H1 (cell line): Measurements from ENCODE around the gene PHF3. TPM values are rescaled to one million over a fixed set of nuclear protein-coding genes. Genes with fewer than 3 reads are reported as not detected.

Experiments
- CHD2 ChIP-seq: IDR thresholded peaks from 2 replicates; pipeline ENCODE4 v1.6.1; 2012; ENCODE audit warnings: low read length, improper control_type of control experiment
- CTCF ChIP-seq, 3 experiments: IDR thresholded peaks; 1 replicate in 2 of 3; 2 replicates in 1 of 3; pipeline versions ENCODE4 v1.5.1 to v1.6.1; 2011; ENCODE audit warnings: low read length in 3 of 3, mild to moderate bottlenecking in 3 of 3, inconsistent platforms in 2 of 3, low read depth in 1 of 3, moderate library complexity in 1 of 3; ENCODE audit not compliant: insufficient read depth in 1 of 3; ENCODE audit errors: control extremely low read depth in 1 of 3
- E2F6 ChIP-seq: IDR thresholded peaks from 2 replicates; pipeline ENCODE4 v1.6.1; 2012; ENCODE audit warnings: inconsistent platforms
- EZH2 ChIP-seq: fragments of 200-600 bp; sonication (generic); IDR thresholded peaks from 2 replicates; pipeline ENCODE4 v1.7.1; 2012; ENCODE audit warnings: low read depth, mild to moderate bottlenecking, moderate library complexity, low read length, inconsistent platforms; ENCODE audit not compliant: severe bottlenecking
- JUN ChIP-seq: IDR thresholded peaks from 2 replicates; pipeline ENCODE4 v1.6.1; 2011; ENCODE audit warnings: low read depth, mild to moderate bottlenecking, improper control_type of control experiment, low read length
- KDM1A ChIP-seq: fragments of 200-600, 300-600 bp; sonication (generic); IDR thresholded peaks from 2 replicates; pipeline ENCODE4 v1.7.1; 2016; ENCODE audit warnings: mild to moderate bottlenecking, low read length, borderline replicate concordance
- KDM4A ChIP-seq: IDR thresholded peaks from one replicate; pipeline ENCODE4 v1.7.1; 2012; ENCODE audit warnings: low read depth, mild to moderate bottlenecking, moderate library complexity, low read length, inconsistent platforms; ENCODE audit not compliant: severe bottlenecking
- KDM5A ChIP-seq: fragments of 200-600 bp; IDR thresholded peaks from 2 replicates; pipeline ENCODE4 v1.7.1; 2012; ENCODE audit warnings: mild to moderate bottlenecking, low read length, inconsistent platforms, mixed read lengths
- MAFK ChIP-seq: IDR thresholded peaks from 2 replicates; pipeline ENCODE4 v1.6.1; 2012; ENCODE audit warnings: low read depth, mild to moderate bottlenecking, improper control_type of control experiment, low read length
- NRF1 ChIP-seq: IDR thresholded peaks from 2 replicates; pipeline ENCODE4 v1.6.1; 2011; ENCODE audit warnings: mild to moderate bottlenecking, low read depth, low read length, improper control_type of control experiment
- POLR2A ChIP-seq, 2 experiments: IDR thresholded peaks; 1 replicate in 1 of 2; 2 replicates in 1 of 2; pipeline ENCODE4 v1.6.1; 2011; ENCODE audit warnings: low read depth in 2 of 2, low read length in 2 of 2, mild to moderate bottlenecking in 2 of 2; ENCODE audit errors: control extremely low read depth in 1 of 2
- POU5F1 ChIP-seq: IDR thresholded peaks from 2 replicates; pipeline ENCODE4 v1.6.1; 2011; ENCODE audit warnings: low read depth, mild to moderate bottlenecking, low read length, moderate library complexity
- RAD21 ChIP-seq, 2 experiments: IDR thresholded peaks in 1 of 2; conservative IDR thresholded peaks in 1 of 2; 2 replicates each; pipeline ENCODE4 v1.6.1; 2011; ENCODE audit warnings: low read depth in 2 of 2, low read length in 2 of 2, improper control_type of control experiment in 1 of 2, inconsistent platforms in 1 of 2, mild to moderate bottlenecking in 1 of 2, moderate library complexity in 1 of 2
- RBBP5 ChIP-seq: IDR thresholded peaks from 2 replicates; pipeline ENCODE4 v1.7.1; 2012; ENCODE audit warnings: low read depth, mild to moderate bottlenecking, inconsistent platforms, low read length, moderate library complexity, borderline replicate concordance
- RNF2 ChIP-seq: fragments of 200-900, 300-1000 bp; sonication (generic); IDR thresholded peaks from 2 replicates; pipeline ENCODE4 v1.7.1; 2016; ENCODE audit warnings: borderline replicate concordance, low read depth, mild to moderate bottlenecking, antibody characterized with exemption, low read length; ENCODE audit not compliant: poor library complexity, severe bottlenecking; ENCODE audit errors: missing control alignments
- SIX5 ChIP-seq: IDR thresholded peaks from 2 replicates; pipeline ENCODE4 v1.6.1; 2011; ENCODE audit warnings: mild to moderate bottlenecking, low read depth, low read length
- SRF ChIP-seq: IDR thresholded peaks from 2 replicates; pipeline ENCODE4 v1.6.1; 2011; ENCODE audit warnings: mild to moderate bottlenecking, low read depth, low read length, moderate library complexity
- TEAD4 ChIP-seq: IDR thresholded peaks from 2 replicates; pipeline ENCODE4 v1.6.1; 2012; ENCODE audit warnings: low read depth, low read length, inconsistent platforms, mixed read lengths
- YY1 ChIP-seq: IDR thresholded peaks from 2 replicates; pipeline ENCODE4 v1.6.1; 2011; ENCODE audit warnings: low read depth, mild to moderate bottlenecking, low read length
- ZNF274 ChIP-seq: IDR thresholded peaks from 2 replicates; pipeline ENCODE4 v1.7.0; 2012; ENCODE audit warnings: low read length, borderline replicate concordance; ENCODE audit errors: extremely low read depth
- polyA plus RNA-seq, 7 experiments: library from polyadenylated mRNA; depleted of rRNA in 3 of 7; stranded (reverse) in 5 of 7; unstranded in 2 of 7; fragments of >200 nt in 5 of 7; fragments of 200-250 nt in 2 of 7; gene quantifications; 1 replicate in 5 of 7; 2 replicates in 1 of 7; 4 replicates in 1 of 7; pipeline versions ENCODE4 v1.2.1 to v1.2.3, GENCODE V29; 2011 to 2013; ENCODE audit warnings: missing spikeins in 2 of 7, mixed read lengths in 2 of 7
- total RNA-seq: library from RNA; stranded (reverse); fragmentation: NEBNext Ultra II Directional; extraction: Animal tissue kit (Norgen Biotek cat#: 25700); gene quantifications from 2 replicates; pipeline ENCODE4 v1.2.1, GENCODE V29; 2021

PHF3 gene
- total and polyA plus RNA-seq, 2 of the 8 experiments (the other 6 are each of a cell fraction or from before 2014, with no cell fraction given), result 10.1 to 69.3 TPM

GRCh38 chr6:63598049-63599036 lies 37.3 kb upstream of the PHF3 start (continued):
- TF ChIP-seq NRF1 (no peak), KDM4A (no peak), CTCF (IDR thresholded peaks at IDR 0.05; ENCODE audit: control extremely low read depth in 1 of 3, insufficient read depth in 1 of 3, low read depth in 1 of 3, low read length in 3 of 3) (peak; percentile 66 to 92 (median 81)), CHD2 (no peak), RBBP5 (no peak), RNF2 (no peak), SRF (no peak), RAD21 (IDR thresholded peaks at IDR 0.05 in 1 of 2, conservative IDR thresholded peaks at IDR 0.05 in 1 of 2; ENCODE audit: low read depth in 2 of 2, low read length in 2 of 2) (peak; percentile 76), YY1 (peak; percentile 58; the same call in 1 of the 2 replicates), SIX5 (peak; percentile 55), POLR2A (IDR thresholded peaks at IDR 0.05; ENCODE audit: control extremely low read depth in 1 of 2, low read depth in 2 of 2, low read length in 2 of 2) (peak; percentile 56 to 80), JUN (no peak), E2F6 (no peak), KDM5A (no peak), EZH2 (no peak), ZNF274 (no peak), TEAD4 (no peak), MAFK (no peak), KDM1A (no peak), POU5F1 (no peak)
